ENCODE measurements around the gene WDR87.

Gene WDR87

DNA sequence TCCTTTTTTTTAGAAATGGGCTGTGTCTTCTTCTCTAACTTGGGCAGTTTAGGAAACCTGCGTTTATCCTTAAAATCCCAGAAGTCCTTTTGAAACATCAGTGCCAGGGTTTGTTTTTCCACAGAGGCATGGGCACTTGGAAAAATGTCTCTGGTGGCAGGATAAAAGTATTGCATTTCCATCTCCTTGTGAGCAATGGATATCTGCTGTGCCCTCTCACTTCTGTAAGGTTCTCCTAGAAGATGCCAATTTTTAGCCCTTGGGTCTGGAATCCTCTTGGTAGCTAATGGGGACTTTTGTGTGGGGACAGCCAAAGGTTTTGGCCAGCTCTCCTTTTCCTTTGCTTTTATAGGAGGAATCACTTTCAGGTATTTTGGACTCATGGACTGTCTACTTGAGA is 21.0 kb downstream of the WDR87 start:
- H3K4me3 ChIP-seq (ENCODE audit: low read depth, low read length): no peak overlapping the region
- H3K27me3 ChIP-seq (replicated peaks): peaks cover 2% of the 10 kb centered on the region
- DNase-seq: no peak
- in situ Hi-C loops (cut with HindIII; ENCODE audit: low pct_ligation_motif_present, low sequenced_read_pairs): no loop called here
- H3K27ac ChIP-seq: no peak overlapping the region
- H3K36me3 ChIP-seq (replicated peaks): no peaks in the 10 kb centered on the region
- peak; percentile 7 for TF ChIP-seq CTCF (IDR thresholded peaks at IDR 0.05; ENCODE audit: low read depth, low read length, missing control alignments)

DNA sequence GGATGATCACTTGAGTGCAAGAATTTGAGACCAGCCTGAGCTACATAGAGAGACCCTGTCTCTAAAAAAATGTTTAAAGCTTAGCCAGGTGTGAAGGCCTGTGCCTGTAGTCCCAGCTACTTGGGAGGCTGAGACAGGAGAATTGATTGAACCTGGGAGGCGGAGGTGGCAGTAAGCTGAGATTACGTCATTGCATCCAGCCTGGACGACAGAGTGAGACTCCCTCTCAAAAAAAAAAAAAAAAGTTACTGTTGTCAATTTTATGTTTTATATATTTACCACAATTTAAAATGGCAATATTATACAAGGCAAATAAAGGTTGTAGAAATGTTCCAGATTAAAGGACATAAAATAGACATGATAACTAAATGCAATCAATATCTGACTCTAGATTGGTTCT is 29.2 kb downstream of the WDR87 start:
- no peak for TF ChIP-seq CTCF (IDR thresholded peaks at IDR 0.05; ENCODE audit: low read depth, low read length, missing control alignments)
- in situ Hi-C loops (cut with HindIII; ENCODE audit: low pct_ligation_motif_present, low sequenced_read_pairs): no loop called here
- H3K36me3 ChIP-seq (replicated peaks): no peaks in the 10 kb centered on the region
- no peak overlapping the region for H3K4me3 ChIP-seq (ENCODE audit: low read depth, low read length)
- no peak for DNase-seq
- no peak overlapping the region for H3K27ac ChIP-seq
- no peaks in the 10 kb centered on the region for H3K27me3 ChIP-seq (replicated peaks)

DNA sequence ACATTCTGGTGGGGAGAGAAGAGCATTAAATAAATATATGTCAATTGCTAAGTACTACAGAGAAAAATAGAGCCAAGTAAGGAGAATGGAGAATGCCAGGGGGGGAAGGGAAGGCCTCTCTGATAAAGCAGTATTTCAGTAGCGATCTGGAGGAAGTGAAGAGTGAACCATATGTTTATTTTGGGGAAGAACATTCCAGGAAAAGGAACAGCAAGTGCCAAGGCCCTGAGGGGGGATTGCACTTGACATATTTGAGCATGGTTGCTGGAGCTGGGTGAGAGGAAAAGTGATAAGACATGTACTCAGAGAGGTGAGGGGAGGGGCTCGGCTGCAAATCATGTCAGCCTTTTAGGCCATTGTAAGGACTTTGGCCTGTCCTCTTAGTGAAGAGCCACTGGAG is 30.4 kb downstream of the WDR87 start:
- no peak for DNase-seq
- no peak for TF ChIP-seq CTCF (IDR thresholded peaks at IDR 0.05; ENCODE audit: low read depth, low read length, missing control alignments)
- H3K27ac ChIP-seq: no peak overlapping the region
- no peaks in the 10 kb centered on the region for H3K36me3 ChIP-seq (replicated peaks)
- no peaks in the 10 kb centered on the region for H3K27me3 ChIP-seq (replicated peaks)
- in situ Hi-C loops (cut with HindIII; ENCODE audit: low pct_ligation_motif_present, low sequenced_read_pairs): no loop called here
- H3K4me3 ChIP-seq (ENCODE audit: low read depth, low read length): no peak overlapping the region

DNA sequence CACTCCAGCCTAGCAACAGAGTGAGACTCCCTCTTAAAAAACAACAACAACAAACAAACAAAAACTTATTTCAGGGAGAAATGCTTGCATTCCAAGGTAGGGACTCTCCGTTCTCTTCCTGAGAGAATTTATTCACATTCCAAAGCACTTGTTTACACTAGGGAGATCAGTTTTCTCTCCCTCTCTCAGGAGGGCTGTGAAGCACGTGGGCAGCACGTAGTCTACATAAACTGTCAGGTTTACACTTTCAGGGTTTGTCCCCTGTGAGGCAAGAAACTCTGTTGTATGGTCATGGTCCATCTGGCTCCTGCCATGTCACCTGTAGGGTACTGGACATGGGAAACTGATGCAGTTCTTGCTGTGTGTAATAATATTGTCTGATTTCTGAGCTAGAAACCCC is 31.6 kb downstream of the WDR87 start:
- in situ Hi-C loops (cut with HindIII; ENCODE audit: low pct_ligation_motif_present, low sequenced_read_pairs): no loop called here
- H3K36me3 ChIP-seq (replicated peaks): no peaks in the 10 kb centered on the region
- H3K27me3 ChIP-seq (replicated peaks): no peaks in the 10 kb centered on the region
- TF ChIP-seq CTCF (IDR thresholded peaks at IDR 0.05; ENCODE audit: low read depth, low read length, missing control alignments): no peak
- DNase-seq: no peak
- no peak overlapping the region for H3K27ac ChIP-seq
- H3K4me3 ChIP-seq (ENCODE audit: low read depth, low read length): no peak overlapping the region

DNA sequence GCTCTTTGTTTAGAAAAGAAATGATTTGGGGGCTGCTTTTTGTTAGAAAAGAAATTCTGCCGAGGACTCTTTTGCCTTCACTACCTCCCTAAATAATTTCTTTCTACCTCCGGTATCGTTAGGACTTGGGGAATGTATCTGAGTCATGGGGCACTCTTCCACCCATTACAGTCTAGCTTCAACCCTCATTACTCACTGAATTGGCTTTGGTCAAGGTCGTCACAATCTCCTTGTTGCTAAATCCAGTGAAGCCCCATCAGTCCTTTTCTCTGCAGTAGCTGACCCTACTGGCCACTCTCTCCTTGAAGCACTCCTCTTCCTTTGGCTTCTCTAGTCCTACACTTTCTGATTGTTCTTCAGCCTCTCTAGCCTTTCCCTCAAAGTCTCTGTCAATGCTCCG is 34.0 kb downstream of the WDR87 start:
- Histone ChIP-seq H3K27me3 (replicated peaks) (no peaks in the 10 kb centered on the region), H3K4me3 (ENCODE audit: low read depth, low read length) (no peak overlapping the region), H3K36me3 (replicated peaks) (no peaks in the 10 kb centered on the region), H3K27ac (no peak overlapping the region)
- TF ChIP-seq CTCF (IDR thresholded peaks at IDR 0.05; ENCODE audit: low read depth, low read length, missing control alignments): no peak
- in situ Hi-C loops (cut with HindIII; ENCODE audit: low pct_ligation_motif_present, low sequenced_read_pairs): no loop called here
- no peak for DNase-seq

DNA sequence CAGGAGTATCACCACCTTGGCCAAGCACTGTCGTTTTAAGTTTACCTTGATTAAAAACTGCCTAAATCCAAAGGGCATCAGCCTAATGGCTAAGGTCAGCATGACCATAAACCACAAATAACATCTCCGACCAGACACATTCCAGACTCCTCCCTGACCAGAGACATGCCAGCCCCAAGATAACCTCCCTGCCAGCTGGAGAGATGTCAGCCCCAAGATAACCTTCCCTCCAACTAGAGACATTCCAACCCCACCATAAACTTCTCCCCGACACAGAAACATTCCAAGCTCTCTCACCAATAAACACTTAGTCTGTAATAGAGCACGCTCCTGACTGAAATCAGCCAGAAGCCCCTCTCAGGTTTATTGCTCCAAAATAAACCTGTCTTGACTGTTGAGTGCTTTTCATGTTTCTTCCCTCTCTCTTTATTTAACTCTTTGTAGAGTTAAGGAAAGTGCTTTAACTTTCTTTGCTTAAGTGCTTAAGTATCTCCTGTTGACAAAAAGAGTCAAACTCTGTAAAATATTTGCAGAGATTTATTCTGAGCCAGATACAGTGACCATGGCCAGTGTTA is 36.5 kb downstream of the WDR87 start:
- in situ Hi-C loops (cut with HindIII; ENCODE audit: low pct_ligation_motif_present, low sequenced_read_pairs): no loop called here
- H3K27me3 ChIP-seq (replicated peaks): no peaks in the 10 kb centered on the region
- no peak for TF ChIP-seq CTCF (IDR thresholded peaks at IDR 0.05; ENCODE audit: low read depth, low read length, missing control alignments)
- no peaks in the 10 kb centered on the region for H3K36me3 ChIP-seq (replicated peaks)
- H3K27ac ChIP-seq: no peak overlapping the region
- H3K4me3 ChIP-seq (ENCODE audit: low read depth, low read length): no peak overlapping the region
- DNase-seq: no peak
